GM12872 (cell line): Measurements from ENCODE around the gene HES3.

Source experiments
- TF ChIP-seq, protein P1 (sequence below): IDR thresholded peaks from 3 replicates; pipeline ENCODE4 v1.5.1; 2011; ENCODE audit warnings: low read depth, mild to moderate bottlenecking, low read length, moderate library complexity; ENCODE audit not compliant: insufficient read depth

The HES3 gene

DNA sequence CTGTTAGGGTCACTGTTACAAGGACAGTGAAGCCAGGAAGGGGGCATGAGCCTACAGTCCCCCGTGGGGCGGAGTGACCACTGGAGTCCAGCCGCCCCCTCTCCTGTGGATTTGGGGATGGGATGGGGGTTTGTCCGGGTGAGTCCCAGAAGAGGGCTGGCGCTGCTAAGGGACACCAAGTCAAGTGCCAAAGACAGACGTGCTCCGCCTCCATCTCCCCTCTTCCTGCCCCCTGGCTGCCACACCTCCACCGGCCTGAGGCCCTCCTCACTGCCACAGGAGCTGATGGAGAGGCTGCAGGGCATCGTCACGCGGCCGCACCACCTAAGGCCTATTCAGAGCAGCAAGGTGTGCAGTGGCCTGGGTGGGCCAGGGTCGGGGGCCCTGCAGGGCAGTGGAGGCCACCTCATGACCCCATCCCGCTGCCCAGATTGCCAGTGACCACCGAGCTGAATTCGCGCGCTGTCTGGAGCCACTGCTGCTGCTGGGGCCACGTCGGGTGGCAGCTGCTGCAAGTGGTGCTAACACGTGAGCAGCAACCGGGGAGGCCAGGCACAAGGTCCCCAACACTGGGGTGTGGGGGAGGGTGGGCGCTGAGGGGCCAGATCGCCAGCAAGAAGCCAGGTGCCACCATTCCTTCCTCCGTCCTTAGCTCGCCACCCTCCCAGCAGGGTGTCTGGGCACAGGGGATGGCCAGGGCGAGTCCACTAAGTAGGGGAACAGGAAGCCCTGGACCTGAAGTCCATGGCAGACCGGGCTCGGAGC lies 33.2 kb upstream of the HES3 start:
- TF ChIP-seq, protein P1, sequence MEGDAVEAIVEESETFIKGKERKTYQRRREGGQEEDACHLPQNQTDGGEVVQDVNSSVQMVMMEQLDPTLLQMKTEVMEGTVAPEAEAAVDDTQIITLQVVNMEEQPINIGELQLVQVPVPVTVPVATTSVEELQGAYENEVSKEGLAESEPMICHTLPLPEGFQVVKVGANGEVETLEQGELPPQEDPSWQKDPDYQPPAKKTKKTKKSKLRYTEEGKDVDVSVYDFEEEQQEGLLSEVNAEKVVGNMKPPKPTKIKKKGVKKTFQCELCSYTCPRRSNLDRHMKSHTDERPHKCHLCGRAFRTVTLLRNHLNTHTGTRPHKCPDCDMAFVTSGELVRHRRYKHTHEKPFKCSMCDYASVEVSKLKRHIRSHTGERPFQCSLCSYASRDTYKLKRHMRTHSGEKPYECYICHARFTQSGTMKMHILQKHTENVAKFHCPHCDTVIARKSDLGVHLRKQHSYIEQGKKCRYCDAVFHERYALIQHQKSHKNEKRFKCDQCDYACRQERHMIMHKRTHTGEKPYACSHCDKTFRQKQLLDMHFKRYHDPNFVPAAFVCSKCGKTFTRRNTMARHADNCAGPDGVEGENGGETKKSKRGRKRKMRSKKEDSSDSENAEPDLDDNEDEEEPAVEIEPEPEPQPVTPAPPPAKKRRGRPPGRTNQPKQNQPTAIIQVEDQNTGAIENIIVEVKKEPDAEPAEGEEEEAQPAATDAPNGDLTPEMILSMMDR = no peak

DNA sequence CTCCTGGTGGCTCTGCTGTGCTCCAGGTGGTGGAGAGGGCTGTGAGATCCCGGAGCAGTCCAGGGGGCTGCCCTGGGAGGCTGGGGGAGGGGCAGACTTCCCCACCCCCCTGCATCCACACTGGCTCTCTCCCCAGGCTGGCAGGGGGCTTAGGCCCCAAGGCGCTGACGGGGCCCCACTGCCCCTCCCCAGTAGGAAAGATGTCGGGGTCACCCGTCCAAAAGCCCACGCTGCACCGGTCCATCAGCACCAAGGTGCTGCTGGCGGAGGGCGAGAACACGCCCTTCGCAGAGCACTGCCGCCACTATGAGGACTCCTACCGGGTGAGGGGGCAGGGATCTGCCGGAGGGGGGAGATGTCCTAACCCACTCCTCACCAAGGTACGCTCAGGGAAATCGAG lies 32.2 kb upstream of the HES3 start:
- TF ChIP-seq, protein P1 = no peak

DNA sequence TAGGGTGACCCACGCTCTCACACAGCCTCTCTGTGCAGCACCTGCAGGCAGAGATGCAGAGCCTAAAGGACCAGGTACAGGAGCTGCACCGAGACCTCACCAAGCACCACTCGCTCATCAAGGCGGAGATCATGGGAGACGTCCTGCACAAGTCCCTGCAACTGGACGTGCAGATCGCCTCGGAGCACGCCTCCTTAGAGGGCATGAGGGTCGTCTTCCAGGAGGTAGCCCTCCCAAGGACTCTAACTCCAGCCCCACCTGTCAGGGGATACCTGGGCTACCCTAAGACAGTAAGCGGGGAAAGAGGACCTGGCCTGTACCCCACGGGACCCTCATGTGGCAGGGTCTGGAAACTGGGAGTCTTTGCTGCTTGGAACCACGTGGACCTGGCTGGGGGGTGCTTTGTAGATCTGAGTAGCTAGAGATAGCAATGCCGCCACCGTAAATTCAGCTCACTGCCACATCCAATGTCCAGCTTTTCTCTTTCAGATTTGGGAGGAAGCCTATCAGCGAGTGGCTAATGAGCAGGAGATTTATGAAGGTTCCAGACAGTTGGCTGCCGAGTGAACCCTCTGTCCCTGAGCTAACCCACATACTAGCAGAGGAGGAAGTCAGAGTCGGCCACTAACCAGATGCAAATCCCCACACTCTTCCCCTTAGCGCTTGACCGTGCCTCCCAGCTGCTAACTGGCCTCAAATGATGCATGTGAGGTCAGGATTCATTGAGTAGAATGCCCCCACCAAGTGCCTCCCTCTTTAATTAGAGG lies 31.6 kb upstream of the HES3 start:
- TF ChIP-seq, protein P1 = no peak

DNA sequence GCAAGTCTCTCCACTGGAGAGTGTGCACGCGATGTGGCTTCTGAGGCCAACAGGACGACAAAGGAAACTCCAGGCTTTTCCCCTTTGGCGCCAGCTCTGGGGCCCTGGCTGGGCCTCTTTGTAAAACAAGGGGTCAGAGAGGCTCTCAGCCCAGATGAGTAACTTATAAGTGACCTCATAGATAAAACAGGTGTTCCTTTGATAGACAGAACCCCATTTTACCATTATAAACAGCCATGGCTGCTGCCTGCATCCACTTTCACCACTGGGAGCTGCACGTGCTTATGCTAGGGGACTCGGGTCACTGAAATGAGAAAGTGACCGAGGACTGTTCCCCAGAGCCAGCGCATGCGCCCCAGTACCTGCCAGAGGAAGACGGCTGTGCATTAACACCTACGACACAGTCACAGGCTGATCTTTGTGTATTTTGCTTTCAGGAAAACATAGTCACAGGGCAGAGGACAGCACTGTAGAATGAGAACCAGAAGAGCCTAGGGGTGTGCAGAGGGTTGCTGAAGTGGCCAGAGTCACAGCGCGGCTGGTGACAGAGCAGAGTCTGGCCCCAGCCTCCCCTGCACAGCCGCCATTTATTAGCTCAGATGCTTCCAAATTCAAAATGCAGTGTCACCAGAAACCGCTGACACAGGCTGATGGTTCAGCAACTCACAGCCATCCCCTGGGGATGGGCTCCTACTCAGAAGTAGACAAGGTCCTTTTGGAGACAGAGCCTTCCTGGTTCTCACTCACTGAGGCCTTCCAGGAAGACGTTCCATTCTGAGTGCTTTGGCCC lies 25.4 kb upstream of the HES3 start:
- TF ChIP-seq, protein P1 = no peak

DNA sequence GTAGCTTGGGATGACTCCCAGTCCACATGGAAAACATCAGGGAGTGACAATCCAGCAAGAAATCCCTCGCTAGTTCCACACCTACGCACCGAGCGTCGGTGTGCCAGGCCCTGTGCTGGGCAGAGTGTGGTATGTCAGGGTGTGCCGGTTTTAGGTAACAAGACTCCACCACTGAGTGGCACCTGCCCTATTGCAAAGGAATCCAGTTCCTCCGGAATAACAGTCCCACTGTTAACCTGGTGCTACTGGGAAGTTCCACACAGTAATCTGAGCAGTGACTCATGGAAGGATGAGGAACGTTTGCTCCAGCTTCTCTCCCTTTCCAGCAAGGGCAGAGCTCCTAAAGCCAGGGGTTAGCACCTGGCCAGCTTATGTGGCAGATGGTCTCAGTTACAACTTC lies 23.7 kb upstream of the HES3 start:
- TF ChIP-seq, protein P1 = no peak

DNA sequence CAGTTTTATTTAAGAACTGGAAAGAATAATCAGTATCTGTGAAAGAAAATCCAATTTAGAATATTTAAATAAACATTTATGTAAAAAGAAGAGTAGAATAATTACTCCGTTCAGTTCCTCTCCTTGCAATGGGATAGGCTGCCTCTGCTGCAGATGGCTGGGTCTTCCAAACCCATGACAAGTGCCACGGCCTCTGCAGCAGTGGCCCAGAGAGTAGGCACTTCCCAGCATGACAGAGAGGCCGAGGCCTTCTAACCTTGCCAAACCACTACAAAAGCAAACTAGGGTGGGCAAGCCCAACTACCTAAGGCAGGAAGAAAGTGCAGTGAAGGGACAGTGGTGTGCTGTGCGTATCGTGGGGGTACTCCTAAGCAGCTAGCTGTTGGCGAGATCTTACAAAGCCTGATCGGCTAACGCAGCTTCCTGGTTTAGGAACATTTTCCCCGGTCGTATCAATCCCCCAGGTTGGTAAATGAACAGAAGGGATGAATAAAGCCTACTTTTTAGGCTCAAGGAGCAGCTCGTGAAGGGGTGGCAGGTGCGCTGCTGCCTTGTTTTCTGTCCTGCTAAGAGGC lies 22.7 kb upstream of the HES3 start:
- TF ChIP-seq, protein P1 = no peak

DNA sequence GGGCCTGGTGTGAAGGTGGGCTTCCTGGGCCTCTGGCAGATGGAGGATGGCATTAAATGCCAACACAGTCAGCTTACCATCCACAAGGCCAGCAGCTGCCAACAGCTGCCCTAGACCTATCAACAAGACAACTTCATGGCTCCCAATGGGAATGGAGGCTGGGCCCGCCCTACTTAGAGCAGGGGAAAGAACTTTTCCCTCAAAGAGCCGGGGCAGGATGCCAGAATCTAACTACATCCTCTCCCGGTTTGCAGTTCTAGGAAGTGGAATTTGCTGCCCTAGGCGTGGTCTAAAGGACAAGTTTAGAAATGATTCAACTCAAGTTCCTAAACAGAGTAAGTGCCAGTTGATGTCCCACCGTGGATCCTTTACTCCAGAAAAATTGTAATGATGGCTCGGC lies 21.3 kb upstream of the HES3 start:
- TF ChIP-seq, protein P1 = no peak
